H1 (cell line): ENCODE data around the gene RELA. TPM values are rescaled to one million over a fixed set of nuclear protein-coding genes. Genes with fewer than 3 reads are reported as not detected.

Experiments
- BACH1 ChIP-seq: IDR thresholded peaks from 2 replicates; pipeline ENCODE4 v1.6.1; 2012; ENCODE audit warnings: low read length, improper control_type of control experiment
- CHD7 ChIP-seq: fragments of 300-600 bp; sonication (generic); IDR thresholded peaks from 2 replicates; pipeline ENCODE4 v1.7.1; 2012; ENCODE audit warnings: low read length, moderate library complexity, mild to moderate bottlenecking, inconsistent platforms; ENCODE audit not compliant: insufficient replicate concordance
- EGR1 ChIP-seq: IDR thresholded peaks from 2 replicates; pipeline ENCODE4 v1.6.1; 2011; ENCODE audit warnings: low read depth, low read length, borderline replicate concordance
- EP300 ChIP-seq, 2 experiments: IDR thresholded peaks; 1 replicate in 1 of 2; 2 replicates in 1 of 2; pipeline ENCODE4 v1.6.1; 2011 to 2012; ENCODE audit warnings: low read depth in 2 of 2, low read length in 2 of 2, mild to moderate bottlenecking in 2 of 2, borderline replicate concordance in 1 of 2, inconsistent platforms in 1 of 2, moderate library complexity in 1 of 2
- FOSL1 ChIP-seq: IDR thresholded peaks from 2 replicates; pipeline ENCODE4 v1.6.1; 2011; ENCODE audit warnings: mild to moderate bottlenecking, low read depth, low read length, moderate library complexity; ENCODE audit not compliant: insufficient read depth
- KDM1A ChIP-seq: fragments of 200-600, 300-600 bp; sonication (generic); IDR thresholded peaks from 2 replicates; pipeline ENCODE4 v1.7.1; 2016; ENCODE audit warnings: mild to moderate bottlenecking, low read length, borderline replicate concordance
- NRF1 ChIP-seq: IDR thresholded peaks from 2 replicates; pipeline ENCODE4 v1.6.1; 2011; ENCODE audit warnings: mild to moderate bottlenecking, low read depth, low read length, improper control_type of control experiment
- RXRA ChIP-seq: IDR thresholded peaks from 2 replicates; pipeline ENCODE4 v1.6.1; 2011; ENCODE audit warnings: low read depth, mild to moderate bottlenecking, low read length, moderate library complexity; ENCODE audit not compliant: insufficient read depth
- polyA plus RNA-seq, 7 experiments: library from polyadenylated mRNA; depleted of rRNA in 3 of 7; stranded (reverse) in 5 of 7; unstranded in 2 of 7; fragments of >200 nt in 5 of 7; fragments of 200-250 nt in 2 of 7; gene quantifications; 1 replicate in 5 of 7; 2 replicates in 1 of 7; 4 replicates in 1 of 7; pipeline versions ENCODE4 v1.2.1 to v1.2.3, GENCODE V29; 2011 to 2013; ENCODE audit warnings: missing spikeins in 2 of 7, mixed read lengths in 2 of 7
- total RNA-seq: library from RNA; stranded (reverse); fragmentation: NEBNext Ultra II Directional; extraction: Animal tissue kit (Norgen Biotek cat#: 25700); gene quantifications from 2 replicates; pipeline ENCODE4 v1.2.1, GENCODE V29; 2021

Gene RELA
- total and polyA plus RNA-seq, 2 of the 8 experiments (the other 6 are each of a cell fraction or from before 2014, with no cell fraction given), result 21.9 to 27.5 TPM

- TF ChIP-seq CHD7, result no peak
- no peak for TF ChIP-seq NRF1
- TF ChIP-seq RXRA, result no peak
- no peak for TF ChIP-seq BACH1
- no peak for TF ChIP-seq EGR1
- no peak for TF ChIP-seq EP300 (IDR thresholded peaks at IDR 0.05; ENCODE audit: borderline replicate concordance in 1 of 2, low read depth in 2 of 2, low read length in 2 of 2)
- TF ChIP-seq FOSL1, result no peak
- TF ChIP-seq KDM1A, result no peak
These were observed 37.6 kb downstream of the RELA start (continued) for GRCh38 chr11:65624931-65625627.
